GM20000 (cell line): ENCODE measurements around the gene SIGLEC12.

ENCODE experiments used
- DNase-seq: peaks from one replicate; pipeline ENCODE4 v3.0.0; 2012; ENCODE audit warnings: low spot score
- TF ChIP-seq, protein P1 (sequence below): IDR thresholded peaks from 2 replicates; pipeline ENCODE4 v1.5.1; 2012; ENCODE audit warnings: mild to moderate bottlenecking, control low read depth; ENCODE audit errors: extremely low read depth, missing control alignments

SIGLEC12 gene

DNA sequence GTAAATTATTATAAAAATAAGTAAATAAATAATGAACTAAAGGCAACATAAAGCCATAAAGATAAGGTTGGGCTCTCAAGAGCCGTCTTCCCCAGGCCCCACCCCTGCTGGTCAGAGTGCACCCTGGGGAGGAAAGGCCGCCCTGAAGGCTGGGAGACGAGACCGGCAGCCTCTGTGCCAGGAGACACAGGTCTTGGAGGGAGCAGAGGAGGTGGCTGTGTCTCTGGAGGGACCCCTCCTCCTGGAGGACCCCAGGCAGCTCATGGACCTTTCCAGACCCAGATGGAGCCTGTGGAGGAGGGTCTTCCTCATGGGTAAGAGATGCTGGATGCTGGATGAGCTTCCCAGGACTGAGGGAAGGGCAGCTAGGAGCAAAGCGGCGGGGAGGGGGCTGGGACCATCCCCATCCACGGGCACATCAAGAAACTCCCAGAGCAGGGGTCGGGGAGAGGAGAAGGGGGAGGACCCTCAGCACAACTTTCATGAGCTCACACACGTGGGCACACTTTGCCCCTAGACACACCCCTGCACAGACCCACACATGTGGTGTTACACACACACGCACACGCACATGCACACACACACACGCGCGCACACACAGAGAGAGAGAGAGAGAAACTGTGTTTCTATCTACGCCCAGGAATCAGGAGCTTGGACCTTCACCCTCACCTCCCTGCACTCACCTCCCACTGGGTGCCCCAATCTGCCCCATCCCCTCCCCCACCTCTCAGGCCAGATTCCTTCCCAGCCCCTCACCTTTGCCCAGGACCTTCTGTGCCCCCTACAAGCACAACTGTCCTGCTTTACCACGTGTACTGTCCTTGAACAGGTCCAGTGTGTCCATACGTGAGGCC, 23.0 kb downstream of the SIGLEC12 start, which contains the start of gene CEACAM18:
Gene CEACAM18, plus strand, starts transcription at position 159 of the 854 bp plus-strand sequence.
- no peak for DNase-seq
- TF ChIP-seq, protein P1, sequence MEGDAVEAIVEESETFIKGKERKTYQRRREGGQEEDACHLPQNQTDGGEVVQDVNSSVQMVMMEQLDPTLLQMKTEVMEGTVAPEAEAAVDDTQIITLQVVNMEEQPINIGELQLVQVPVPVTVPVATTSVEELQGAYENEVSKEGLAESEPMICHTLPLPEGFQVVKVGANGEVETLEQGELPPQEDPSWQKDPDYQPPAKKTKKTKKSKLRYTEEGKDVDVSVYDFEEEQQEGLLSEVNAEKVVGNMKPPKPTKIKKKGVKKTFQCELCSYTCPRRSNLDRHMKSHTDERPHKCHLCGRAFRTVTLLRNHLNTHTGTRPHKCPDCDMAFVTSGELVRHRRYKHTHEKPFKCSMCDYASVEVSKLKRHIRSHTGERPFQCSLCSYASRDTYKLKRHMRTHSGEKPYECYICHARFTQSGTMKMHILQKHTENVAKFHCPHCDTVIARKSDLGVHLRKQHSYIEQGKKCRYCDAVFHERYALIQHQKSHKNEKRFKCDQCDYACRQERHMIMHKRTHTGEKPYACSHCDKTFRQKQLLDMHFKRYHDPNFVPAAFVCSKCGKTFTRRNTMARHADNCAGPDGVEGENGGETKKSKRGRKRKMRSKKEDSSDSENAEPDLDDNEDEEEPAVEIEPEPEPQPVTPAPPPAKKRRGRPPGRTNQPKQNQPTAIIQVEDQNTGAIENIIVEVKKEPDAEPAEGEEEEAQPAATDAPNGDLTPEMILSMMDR = no peak

DNA sequence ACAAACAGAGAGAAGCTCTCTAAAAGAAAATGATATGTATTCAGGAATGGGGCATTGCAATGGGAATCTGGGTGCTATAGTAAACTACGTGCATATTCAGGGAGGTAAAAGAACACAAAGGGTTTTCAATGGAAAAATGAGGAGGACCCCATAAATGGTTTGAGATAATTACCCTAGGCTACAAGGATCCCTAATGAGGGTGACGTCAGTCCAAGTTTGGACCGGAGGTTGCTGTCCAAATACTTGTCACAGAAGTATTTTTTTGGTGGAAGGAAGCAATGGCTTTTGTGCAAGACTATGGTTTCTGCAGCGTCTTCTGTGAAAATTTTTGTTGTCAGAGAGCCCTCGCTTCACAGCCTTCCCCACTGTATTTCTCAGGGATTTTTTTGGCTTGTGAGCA, 24.3 kb downstream of the SIGLEC12 start:
- DNase-seq = no peak

DNA sequence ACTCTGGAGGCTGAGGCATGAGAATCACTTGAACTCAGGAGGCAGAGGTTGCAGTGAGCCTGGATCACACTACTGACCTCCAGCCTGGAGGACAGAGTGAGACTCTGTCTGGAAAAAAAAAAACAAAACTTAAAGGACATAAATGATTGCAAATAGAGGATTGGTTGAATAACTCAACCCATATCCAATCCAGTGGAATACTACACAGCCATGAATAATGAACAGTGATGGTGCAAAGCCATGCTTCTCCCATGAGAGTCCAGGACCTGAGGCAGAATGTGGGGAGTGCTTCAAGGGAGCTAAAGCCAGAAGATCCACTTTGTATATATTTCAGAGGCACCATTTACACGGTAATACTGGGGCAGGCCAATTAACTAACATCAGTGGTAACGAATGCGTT, 25.4 kb downstream of the SIGLEC12 start:
- no peak for DNase-seq
- TF ChIP-seq, protein P1 = no peak

More for the DNA sequence above, 24.3 kb downstream of the SIGLEC12 start:
- TF ChIP-seq, protein P1 = no peak

DNA sequence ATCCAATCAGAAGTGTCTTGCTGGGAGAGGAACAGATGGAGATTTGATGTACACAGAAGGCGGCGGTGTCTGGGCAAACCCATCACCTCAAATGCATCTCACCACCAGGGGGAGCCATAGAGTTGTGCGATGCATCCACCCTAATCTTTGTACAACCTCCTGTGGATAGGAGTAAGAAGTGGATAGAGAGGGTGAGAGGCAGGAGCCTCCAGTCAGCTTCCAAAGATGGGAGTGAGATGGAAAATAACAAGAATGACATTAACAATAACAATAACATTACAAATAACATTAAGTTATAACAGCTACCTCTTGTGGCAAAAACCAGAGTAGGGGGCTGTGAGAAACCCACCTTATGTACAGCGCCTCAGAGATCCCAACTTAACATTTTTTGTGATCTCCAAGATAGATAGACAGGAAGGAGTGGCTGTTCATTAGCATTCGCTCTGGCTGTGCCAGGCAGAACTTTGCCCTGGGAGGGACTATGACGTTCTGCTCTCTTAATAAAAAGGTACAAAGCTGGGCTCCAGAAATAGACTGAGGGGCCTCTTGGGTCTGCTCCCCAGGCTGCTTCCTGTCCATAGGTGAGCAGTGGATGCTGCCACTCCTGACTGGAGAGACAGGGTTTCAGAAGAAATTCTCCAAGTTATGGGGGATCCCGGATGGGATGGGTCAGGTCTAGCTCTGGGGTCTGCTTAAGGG, 28.4 kb downstream of the SIGLEC12 start:
- peak; percentile 79 for DNase-seq
- TF ChIP-seq, protein P1 = peak; percentile 55

DNA sequence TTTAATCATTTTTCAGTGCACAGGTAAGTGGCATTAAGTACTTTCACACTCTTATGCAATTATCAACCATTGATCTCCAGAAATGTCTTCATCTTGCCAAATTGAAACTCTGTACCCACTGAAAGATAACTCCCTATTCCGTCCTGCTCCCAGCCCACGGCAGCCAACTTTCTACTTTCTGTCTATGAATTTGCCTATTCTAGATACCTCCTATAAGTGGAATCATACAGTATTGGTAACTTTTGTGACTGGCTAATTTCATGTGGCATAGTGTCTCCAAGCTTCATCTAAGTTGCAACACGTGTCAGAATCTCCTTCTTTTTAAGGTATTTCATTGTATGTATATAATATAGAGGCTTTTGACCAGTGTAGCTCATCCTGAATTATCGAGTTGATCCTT, 29.0 kb downstream of the SIGLEC12 start:
- TF ChIP-seq, protein P1 = no peak

DNA sequence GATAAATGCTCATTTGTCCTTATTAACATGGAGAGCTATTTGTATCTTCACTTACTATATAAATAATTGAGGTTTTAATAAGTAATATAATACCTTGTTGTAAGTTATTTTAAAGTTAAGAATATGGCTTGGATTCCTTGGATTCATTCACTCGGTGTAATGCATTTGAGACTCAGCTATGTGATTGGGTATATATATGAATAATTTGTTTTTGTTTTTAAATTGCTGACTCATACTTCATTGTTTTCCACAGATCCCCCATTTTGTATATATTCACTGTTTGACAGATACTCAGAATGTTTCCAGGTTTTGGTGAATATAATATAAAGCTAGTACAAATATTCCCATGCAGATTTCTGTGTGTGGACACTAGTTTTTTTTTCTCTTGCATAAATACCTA, 30.1 kb downstream of the SIGLEC12 start:
- DNase-seq = no peak
- TF ChIP-seq, protein P1 = no peak

More for the DNA sequence above, 29.0 kb downstream of the SIGLEC12 start:
- DNase-seq = no peak

DNA sequence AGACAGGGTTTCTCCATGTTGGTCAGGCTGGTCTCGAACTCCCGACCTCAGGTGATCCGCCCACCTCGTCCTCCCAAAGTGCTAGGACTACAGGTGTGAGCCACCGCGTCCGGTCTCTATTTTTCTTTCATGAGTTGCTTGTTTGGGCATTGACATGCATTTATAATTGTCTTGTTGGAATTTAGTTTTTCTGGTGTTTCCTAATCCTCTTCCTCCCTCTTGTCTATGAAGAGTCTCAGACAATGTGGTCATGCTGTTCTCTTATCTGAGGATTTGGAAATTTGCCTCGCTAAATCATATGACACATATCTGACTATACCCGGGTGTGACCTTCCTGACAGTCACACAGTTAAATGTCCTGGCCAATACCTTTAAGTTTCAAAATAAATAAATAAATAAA, 30.6 kb downstream of the SIGLEC12 start:
- TF ChIP-seq, protein P1 = no peak
- no peak for DNase-seq
